Endothelial cell of umbilical vein (primary cell): ENCODE data around the gene UQCR10. TPM values are rescaled to one million over a fixed set of nuclear protein-coding genes. Genes with fewer than 3 reads are reported as not detected.

Experiments
- BruUV-seq: library from RNA; stranded (reverse); fragments of 400-500 nt; replicated peaks from 2 replicates; lab custom pipeline; 2021; lab: Mats Ljungman, UMichigan
- CTCF ChIA-PET: fragments of 300-600, 350-600 bp; sonication (Branson Sonifier 250); formaldehyde crosslinking; loops from one replicate; lab custom pipeline; 2021; ENCODE audit warnings: antibody characterized with exemption, inconsistent platforms; lab: Charles Lee
- POLR2A ChIA-PET: fragments of 300-600, 350-600 bp; sonication (Branson Sonifier 250); formaldehyde crosslinking; loops from one replicate; lab custom pipeline; 2021; ENCODE audit warnings: antibody characterized with exemption, inconsistent platforms; lab: Charles Lee
- DNase-seq: peaks from one replicate; pipeline ENCODE4 v3.0.0-alpha.2; 2011; ENCODE audit warnings: low read depth, low spot score
- FAIRE-seq: peaks from 2 replicates; lab custom pipeline; 2011; peaks lifted over from hg19 to GRCh38; lab: Jason Lieb, UNC
- H2AFZ ChIP-seq: 2 replicates; pipeline ENCODE4 v1.6.0; 2012; ENCODE audit warnings: low read depth, low read length, control low read depth, inconsistent platforms
- H3K27ac ChIP-seq: 2 replicates; pipeline ENCODE4 v1.5.1; 2011; ENCODE audit warnings: low read depth, mild to moderate bottlenecking, control low read depth, low read length, moderate library complexity; ENCODE audit not compliant: insufficient read depth
- H3K27me3 ChIP-seq, 2 experiments: 2 replicates each; pipeline versions ENCODE4 v1.6.0 to v1.6.1; 2011; ENCODE audit warnings: low read length in 2 of 2, mixed read lengths in 1 of 2; ENCODE audit not compliant: control insufficient read depth in 2 of 2, insufficient read depth in 2 of 2
- H3K36me3 ChIP-seq, 2 experiments: 2 replicates in 1 of 2; 3 replicates in 1 of 2; pipeline ENCODE4 v1.5.1; 2011; ENCODE audit warnings: low read length in 2 of 2, mild to moderate bottlenecking in 1 of 2, moderate library complexity in 1 of 2; ENCODE audit not compliant: control insufficient read depth in 2 of 2, insufficient read depth in 2 of 2; ENCODE audit errors: extremely low read depth in 1 of 2
- H3K4me1 ChIP-seq: 3 replicates; pipeline ENCODE4 v1.5.1; 2011; ENCODE audit warnings: mild to moderate bottlenecking, low read length; ENCODE audit not compliant: control insufficient read depth, insufficient read depth; ENCODE audit errors: extremely low read depth
- H3K4me2 ChIP-seq: 2 replicates; pipeline ENCODE4 v1.6.1; 2011; ENCODE audit warnings: low read length, control low read depth, mixed read lengths; ENCODE audit not compliant: insufficient read depth
- H3K4me3 ChIP-seq, 3 experiments: fragments of 200-600 bp in 1 of 3; sonication (generic), shearing (Covaris generic) in 1 of 3; replicated peaks in 1 of 3; 2 replicates each; pipeline ENCODE4 v1.5.1; 2011 to 2016; ENCODE audit warnings: control low read depth in 3 of 3, low read length in 3 of 3, mild to moderate bottlenecking in 2 of 3, inconsistent platforms in 1 of 3, low read depth in 1 of 3, moderate library complexity in 1 of 3; ENCODE audit not compliant: insufficient read depth in 1 of 3
- H3K79me2 ChIP-seq: 2 replicates; pipeline ENCODE4 v1.6.0; 2012; ENCODE audit warnings: low read length, inconsistent platforms; ENCODE audit not compliant: control insufficient read depth, insufficient read depth
- H3K9ac ChIP-seq: replicated peaks from 2 replicates; pipeline ENCODE3; 2011; ENCODE audit warnings: low read length, control low read depth; ENCODE audit not compliant: insufficient read depth; ENCODE audit errors: extremely low read depth
- H3K9me1 ChIP-seq: replicated peaks from 3 replicates; pipeline ENCODE4 v1.6.0; 2011; ENCODE audit warnings: mild to moderate bottlenecking, low read length; ENCODE audit not compliant: control insufficient read depth, insufficient read depth; ENCODE audit errors: extremely low read depth
- H3K9me3 ChIP-seq: replicated peaks from 2 replicates; pipeline ENCODE4 v1.5.1; 2012; ENCODE audit warnings: low read length, inconsistent platforms; ENCODE audit not compliant: control insufficient read depth, insufficient read depth
- H4K20me1 ChIP-seq: replicated peaks from 2 replicates; pipeline ENCODE3; 2011; ENCODE audit warnings: mild to moderate bottlenecking, low read length; ENCODE audit not compliant: control insufficient read depth, insufficient read depth; ENCODE audit errors: extremely low read depth
- EZH2 ChIP-seq: IDR thresholded peaks from 2 replicates; pipeline ENCODE4 v1.6.1; 2012; ENCODE audit warnings: borderline replicate concordance, low read depth, mild to moderate bottlenecking, moderate library complexity, low read length, inconsistent platforms; ENCODE audit not compliant: severe bottlenecking
- FOS ChIP-seq: IDR thresholded peaks from 2 replicates; pipeline ENCODE4 v1.6.1; 2011; ENCODE audit warnings: mild to moderate bottlenecking, low read length, moderate library complexity, borderline replicate concordance; ENCODE audit not compliant: insufficient read depth
- GATA2 ChIP-seq: IDR thresholded peaks from 2 replicates; pipeline ENCODE4 v1.7.0; 2011; ENCODE audit warnings: low read depth, mild to moderate bottlenecking, moderate library complexity, mixed read lengths, low read length; ENCODE audit not compliant: insufficient read length, insufficient read depth
- JUN ChIP-seq: IDR thresholded peaks from 2 replicates; pipeline ENCODE4 v1.6.1; 2011; ENCODE audit warnings: borderline replicate concordance, low read depth; ENCODE audit not compliant: insufficient read length, insufficient read depth
- MYC ChIP-seq: IDR thresholded peaks from one replicate; pipeline ENCODE4 v1.6.1; 2011; ENCODE audit warnings: mild to moderate bottlenecking, low read depth, low read length
- POLR2A ChIP-seq: IDR thresholded peaks from 2 replicates; pipeline ENCODE4 v1.6.1; 2012; ENCODE audit warnings: low read depth, mild to moderate bottlenecking, control low read depth, low read length
- POLR2AphosphoS5 ChIP-seq: IDR thresholded peaks from 2 replicates; pipeline ENCODE4 v1.6.1; 2012; ENCODE audit warnings: low read depth, mild to moderate bottlenecking, control low read depth, low read length, moderate library complexity; ENCODE audit not compliant: insufficient read depth
- dilution Hi-C: fragments of 300-500 bp; cut with MboI; formaldehyde crosslinking; loops from one replicate; pipeline ENCODE4 v1.15.0; 2019; ENCODE audit warnings: low sequenced_read_pairs; ENCODE audit not compliant: extremely low pct_ligation_motif_present
- intact Hi-C: fragments of 100-400 bp; cut with micrococcal nuclease; formaldehyde crosslinking; loops from one replicate; pipeline ENCODE4 v1.10.0; 2022
- polyA plus RNA-seq, 4 experiments: library from polyadenylated mRNA; depleted of rRNA in 3 of 4; stranded (reverse) in 3 of 4; unstranded in 1 of 4; fragments of >200 nt; gene quantifications; 2 replicates each; pipeline versions ENCODE4 v1.2.1 to v1.2.3, GENCODE V29; 2011 to 2012; ENCODE audit warnings: missing spikeins in 1 of 4
- total RNA-seq: library from RNA; stranded (reverse); gene quantifications from 2 replicates; pipeline ENCODE4 v1.2.3, GENCODE V29; 2021
- TF ChIP-seq, protein P1 (sequence below): IDR thresholded peaks from 2 replicates; pipeline ENCODE4 v1.6.1; 2011; ENCODE audit not compliant: insufficient read depth, insufficient read length
- TF ChIP-seq, protein P2 (sequence below), 2 donors: IDR thresholded peaks; 1 replicate in 1 of 2; 2 replicates in 1 of 2; pipeline ENCODE4 v1.5.1; 2011; ENCODE audit warnings: low read length in 2 of 2, mild to moderate bottlenecking in 2 of 2, moderate library complexity in 2 of 2, control low read depth in 1 of 2, inconsistent platforms in 1 of 2, low read depth in 1 of 2; ENCODE audit not compliant: insufficient read depth in 1 of 2; ENCODE audit errors: extremely low read depth in 1 of 2

The UQCR10 gene
- total and polyA plus RNA-seq, 2 donors (not counting 3 experiments of a cell fraction or from before 2014, with no cell fraction given) = 96.6 to 196 TPM

DNA sequence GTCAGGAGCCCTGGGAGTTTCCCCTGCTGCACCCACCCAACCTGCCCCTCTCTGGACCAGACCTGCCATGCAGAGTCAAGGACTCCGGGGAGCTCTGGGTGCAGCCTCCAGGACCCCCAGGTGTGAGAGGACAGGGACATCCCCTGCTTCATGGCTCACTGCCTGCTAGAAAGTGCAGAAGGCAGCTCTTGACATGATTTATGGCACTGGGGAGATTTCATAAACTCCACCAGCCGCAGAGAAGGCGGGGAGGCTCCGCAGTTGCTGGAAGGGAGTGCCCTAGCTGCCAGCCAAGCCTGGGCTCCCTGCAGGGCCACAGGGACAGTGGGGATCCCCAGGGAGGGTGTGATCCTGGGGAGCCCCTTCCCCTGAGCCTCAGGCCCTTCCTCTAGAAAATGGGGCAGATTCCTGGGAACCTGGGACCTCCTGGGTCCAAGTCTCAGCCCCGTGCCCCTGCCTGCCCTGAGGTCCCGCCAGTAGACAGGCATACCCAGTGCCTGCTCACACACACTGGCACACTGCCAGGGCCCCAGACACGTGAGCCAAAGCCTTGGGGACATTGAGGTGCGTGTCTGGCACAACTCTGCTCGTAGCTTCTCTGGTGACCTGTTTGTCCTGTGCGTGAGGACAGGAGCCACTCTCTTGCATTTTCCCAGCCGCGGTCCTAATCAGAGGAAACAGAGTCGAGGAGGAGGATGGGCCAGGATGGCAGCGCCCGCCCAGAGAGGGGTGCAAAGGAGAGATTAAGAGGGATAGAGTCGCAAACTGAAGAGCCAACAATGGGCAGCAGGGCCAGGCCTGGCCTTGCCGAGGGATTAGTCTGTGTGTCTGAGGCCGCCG is 33.6 kb upstream of the UQCR10 start:
- TF ChIP-seq POLR2A (no peak), JUN (no peak), POLR2AphosphoS5 (no peak), FOS (no peak), EZH2 (no peak), MYC (no peak), GATA2 (no peak)
- TF ChIP-seq, protein P1, sequence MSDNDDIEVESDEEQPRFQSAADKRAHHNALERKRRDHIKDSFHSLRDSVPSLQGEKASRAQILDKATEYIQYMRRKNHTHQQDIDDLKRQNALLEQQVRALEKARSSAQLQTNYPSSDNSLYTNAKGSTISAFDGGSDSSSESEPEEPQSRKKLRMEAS = no peak
- TF ChIP-seq, protein P2, sequence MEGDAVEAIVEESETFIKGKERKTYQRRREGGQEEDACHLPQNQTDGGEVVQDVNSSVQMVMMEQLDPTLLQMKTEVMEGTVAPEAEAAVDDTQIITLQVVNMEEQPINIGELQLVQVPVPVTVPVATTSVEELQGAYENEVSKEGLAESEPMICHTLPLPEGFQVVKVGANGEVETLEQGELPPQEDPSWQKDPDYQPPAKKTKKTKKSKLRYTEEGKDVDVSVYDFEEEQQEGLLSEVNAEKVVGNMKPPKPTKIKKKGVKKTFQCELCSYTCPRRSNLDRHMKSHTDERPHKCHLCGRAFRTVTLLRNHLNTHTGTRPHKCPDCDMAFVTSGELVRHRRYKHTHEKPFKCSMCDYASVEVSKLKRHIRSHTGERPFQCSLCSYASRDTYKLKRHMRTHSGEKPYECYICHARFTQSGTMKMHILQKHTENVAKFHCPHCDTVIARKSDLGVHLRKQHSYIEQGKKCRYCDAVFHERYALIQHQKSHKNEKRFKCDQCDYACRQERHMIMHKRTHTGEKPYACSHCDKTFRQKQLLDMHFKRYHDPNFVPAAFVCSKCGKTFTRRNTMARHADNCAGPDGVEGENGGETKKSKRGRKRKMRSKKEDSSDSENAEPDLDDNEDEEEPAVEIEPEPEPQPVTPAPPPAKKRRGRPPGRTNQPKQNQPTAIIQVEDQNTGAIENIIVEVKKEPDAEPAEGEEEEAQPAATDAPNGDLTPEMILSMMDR (IDR thresholded peaks at IDR 0.05; ENCODE audit: extremely low read depth in 1 of 2, insufficient read depth in 1 of 2, low read depth in 1 of 2, low read length in 2 of 2) = no peak
- H2AFZ ChIP-seq = no peak overlapping the region
- H3K27ac ChIP-seq = no peak overlapping the region
- H3K4me2 ChIP-seq = no peak overlapping the region
- H3K36me3 ChIP-seq = peaks cover 0 to 2% of the 10 kb centered on the region in 2 experiments
- no peak for DNase-seq
- ChIA-PET POLR2A (no interaction called here), CTCF (interaction anchor here (1.3 kb wide), 2 partner anchors 11 to 17 kb away, joined by 3 to 4 read pairs; no protein-coding TSS in a partner anchor)
- H3K4me3 ChIP-seq = no peak overlapping the region
- no peaks in the 10 kb centered on the region for H3K79me2 ChIP-seq
- dilution Hi-C loops = no loop called here
- no peaks in the 10 kb centered on the region for H3K4me1 ChIP-seq
- H4K20me1 ChIP-seq = no peaks in the 10 kb centered on the region
- intact Hi-C loops = no loop called here
- no peak for FAIRE-seq
- H3K9ac ChIP-seq = no peak overlapping the region
- H3K27me3 ChIP-seq = no peaks in the 10 kb centered on the region
- no TSS peak for BruUV-seq
- H3K9me1 ChIP-seq = no peaks in the 10 kb centered on the region
- no peaks in the 10 kb centered on the region for H3K9me3 ChIP-seq
